RKO (cell line): ENCODE measurements around the gene CHRNA5.
"Not testable (repeated sequence)": the region's sequence is repeated elsewhere in the genome, so short reads cannot be mapped to it uniquely, and the experiment has no call there.

ENCODE experiments used
- DNase-seq: peaks from one replicate; pipeline ENCODE4 v3.0.0-alpha.2; 2016; ENCODE audit warnings: low spot score

Gene CHRNA5

GRCh38 chr15:78565097-78565950 lies at the start of gene CHRNA5:
Gene CHRNA5 (plus strand): TSS chr15:78565520. CDS start chr15:78565720, 200 bp downstream.
- DNase-seq: peak; percentile 90

- DNase-seq: not testable (repeated sequence)
Observed at GRCh38 chr15:78520035-78520434, 45.3 kb upstream of the CHRNA5 start.

GRCh38 chr15:78524230-78524629 lies 41.1 kb upstream of the CHRNA5 start:
- DNase-seq: no peak

GRCh38 chr15:78527325-78527724 lies 38.0 kb upstream of the CHRNA5 start:
- DNase-seq: no peak

- no peak for DNase-seq
Observed at GRCh38 chr15:78533331-78533730, 32.0 kb upstream of the CHRNA5 start.

- DNase-seq: no peak
Observed at GRCh38 chr15:78536134-78536533, 29.2 kb upstream of the CHRNA5 start.

GRCh38 chr15:78537266-78537905 lies 27.9 kb upstream of the CHRNA5 start:
- DNase-seq: no peak

GRCh38 chr15:78538358-78538757 lies 27.0 kb upstream of the CHRNA5 start:
- DNase-seq: no peak

GRCh38 chr15:78539464-78540140 lies 25.7 kb upstream of the CHRNA5 start:
- DNase-seq: not testable (repeated sequence)

- DNase-seq: peak; percentile 87
Observed at GRCh38 chr15:78540141-78540870, 25.0 kb upstream of the CHRNA5 start, which contains the start of gene PSMA4. Gene PSMA4 (plus strand): TSS chr15:78540444. CDS start chr15:78541928, 1,484 bp downstream.

GRCh38 chr15:78540871-78541743 lies 24.2 kb upstream of the CHRNA5 start:
- peak; percentile 39 for DNase-seq

- DNase-seq: no peak
Observed at GRCh38 chr15:78541744-78542034, 23.6 kb upstream of the CHRNA5 start.

DNA sequence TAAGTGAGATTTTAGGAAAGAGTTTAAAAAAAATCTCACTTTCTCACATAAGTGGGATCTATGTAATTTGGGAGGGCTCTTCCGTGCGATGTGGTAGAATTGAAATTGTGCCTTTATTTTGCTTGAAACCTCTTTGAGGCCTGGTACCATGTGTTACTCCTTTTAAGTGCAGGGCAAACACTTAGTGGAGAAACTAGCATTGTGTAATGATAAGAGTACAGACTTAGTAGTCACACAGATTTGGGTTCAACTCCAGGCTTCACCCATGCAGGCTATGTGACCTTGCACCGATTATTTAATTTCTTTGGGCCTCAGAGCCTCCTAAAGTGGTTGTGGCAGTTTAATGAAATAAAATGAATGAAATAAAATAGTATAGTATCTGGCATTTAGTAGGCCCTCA lies 22.7 kb upstream of the CHRNA5 start:
- no peak for DNase-seq

DNA sequence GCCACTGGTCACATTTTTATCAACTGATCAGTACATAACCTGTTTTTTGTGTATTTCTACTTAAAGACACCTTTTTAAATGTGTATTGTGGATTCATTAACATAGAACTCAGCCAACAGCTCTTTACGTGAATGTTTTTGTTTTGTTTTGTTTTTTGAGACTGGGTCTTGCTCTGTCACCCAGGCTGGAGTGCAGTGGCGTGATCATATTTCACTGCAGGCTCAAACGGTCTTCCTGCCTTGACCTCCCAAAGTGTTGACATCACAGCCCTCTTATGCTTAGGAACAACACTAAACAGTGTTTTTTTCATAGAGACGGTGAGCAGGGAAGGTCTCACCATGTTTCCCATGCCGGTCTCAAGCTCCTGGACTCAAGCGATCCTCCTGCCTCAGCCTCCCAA lies 15.1 kb upstream of the CHRNA5 start:
- no peak for DNase-seq

GRCh38 chr15:78550815-78551214 lies 14.5 kb upstream of the CHRNA5 start:
- DNase-seq: no peak

- DNase-seq: no peak
Observed at GRCh38 chr15:78551902-78552301, 13.4 kb upstream of the CHRNA5 start.

DNA sequence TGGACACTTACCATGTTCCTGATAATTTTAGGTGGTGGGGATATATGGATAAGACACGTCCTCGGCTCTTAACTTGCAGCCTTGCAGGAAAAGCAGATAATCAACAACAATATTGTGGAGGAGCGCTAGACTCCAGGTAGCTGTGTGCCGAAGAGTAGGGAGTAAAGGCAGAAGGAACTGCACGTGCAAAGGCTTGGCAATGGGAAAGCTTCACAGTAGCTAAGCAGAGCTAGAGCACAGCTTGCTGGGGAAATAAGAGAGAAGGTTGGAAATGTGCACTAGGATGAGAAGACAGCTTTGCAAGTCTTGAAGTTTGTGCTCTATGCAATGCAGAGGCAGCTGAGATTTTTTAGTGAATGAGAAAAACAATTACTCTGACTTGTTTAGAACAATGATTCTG lies 12.7 kb upstream of the CHRNA5 start:
- no peak for DNase-seq

DNA sequence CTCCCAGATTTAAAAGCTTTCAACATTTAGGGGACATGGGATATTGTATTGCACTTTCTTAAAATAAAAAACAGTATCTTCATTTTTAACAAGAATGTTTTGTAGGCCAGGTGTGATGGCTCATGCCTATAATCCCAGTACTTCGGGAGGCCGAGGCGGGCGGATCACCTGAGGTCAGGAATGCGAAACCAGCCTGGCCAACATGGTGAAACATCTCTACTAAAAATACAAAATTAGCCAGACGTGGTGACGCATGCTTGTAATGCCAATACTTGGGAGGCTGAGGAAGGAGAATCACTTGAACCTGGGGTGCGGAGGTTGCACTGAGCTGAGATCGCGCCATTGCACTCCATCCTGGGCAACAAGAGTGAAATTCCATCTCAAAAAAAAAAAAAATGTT lies 5.1 kb upstream of the CHRNA5 start:
- not testable (repeated sequence) for DNase-seq

GRCh38 chr15:78561490-78561889 lies 3.8 kb upstream of the CHRNA5 start:
- DNase-seq: no peak

DNA sequence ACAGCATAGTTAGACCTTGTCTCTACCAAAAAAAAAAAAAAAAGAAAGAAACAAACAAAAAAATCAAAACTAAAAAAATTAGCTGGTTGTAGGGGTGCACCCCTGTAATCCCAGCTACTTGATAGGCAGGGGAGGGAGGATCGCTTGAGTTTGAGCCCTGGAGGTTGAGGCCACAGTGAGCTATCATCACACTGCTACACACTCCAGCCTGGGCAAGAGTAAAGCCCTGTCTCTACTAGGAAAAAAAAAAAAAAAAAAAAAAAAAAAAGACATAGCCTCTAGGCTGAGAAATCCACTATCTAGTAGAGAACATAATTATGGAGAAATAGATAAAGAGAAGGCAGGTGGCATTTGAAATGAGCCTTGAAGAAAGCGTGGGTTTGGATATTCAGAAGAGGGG lies 2.2 kb upstream of the CHRNA5 start:
- no peak for DNase-seq

DNA sequence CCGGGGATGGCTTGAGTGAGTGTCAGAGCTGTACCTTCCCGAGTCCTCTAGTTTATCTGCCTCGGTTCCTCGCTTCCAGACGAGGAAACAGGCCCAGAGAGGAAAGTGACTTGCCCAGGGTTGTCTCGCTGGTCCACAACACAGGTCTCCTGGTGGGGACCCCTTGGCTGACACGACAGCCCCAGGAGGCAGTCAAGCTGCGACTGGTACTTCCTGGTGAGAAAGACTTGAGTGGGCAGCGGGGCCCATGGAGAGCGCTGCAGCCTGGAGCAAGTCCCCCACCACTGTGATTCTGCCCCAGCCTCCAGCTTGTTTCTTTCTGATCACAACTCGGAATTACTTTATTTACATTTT lies 600 bp upstream of the CHRNA5 start:
- DNase-seq: no peak
